ENCODE measurements around the gene CFAP46.

The CFAP46 gene

GRCh38 chr10:132880128-132880981 is 62.0 kb downstream of the CFAP46 start:
- DNase-seq (ENCODE audit: low read depth): no peak

GRCh38 chr10:132879408-132880127 is 62.8 kb downstream of the CFAP46 start:
- DNase-seq (ENCODE audit: low read depth): no peak

- no peak for DNase-seq (ENCODE audit: low read depth)
Measured at GRCh38 chr10:132878730-132879407, 63.5 kb downstream of the CFAP46 start.

GRCh38 chr10:132878091-132878729 is 64.2 kb downstream of the CFAP46 start:
- DNase-seq (ENCODE audit: low read depth): no peak

GRCh38 chr10:132877473-132877872 is 64.9 kb downstream of the CFAP46 start:
- no peak for DNase-seq (ENCODE audit: low read depth)

GRCh38 chr10:132876993-132877431 is 65.4 kb downstream of the CFAP46 start:
- no peak for DNase-seq (ENCODE audit: low read depth)

GRCh38 chr10:132876131-132876860 is 66.1 kb downstream of the CFAP46 start:
- DNase-seq (ENCODE audit: low read depth): no peak

GRCh38 chr10:132875435-132875834 is 66.9 kb downstream of the CFAP46 start:
- DNase-seq (ENCODE audit: low read depth): no peak

- no peak for DNase-seq (ENCODE audit: low read depth)
Measured at GRCh38 chr10:132873395-132873794, 69.0 kb downstream of the CFAP46 start.

- DNase-seq (ENCODE audit: low read depth): no peak
Measured at GRCh38 chr10:132872658-132873057, 69.7 kb downstream of the CFAP46 start.

GRCh38 chr10:132870426-132870825 is 71.9 kb downstream of the CFAP46 start:
- DNase-seq (ENCODE audit: low read depth): no peak

- no peak for DNase-seq (ENCODE audit: low read depth)
Measured at GRCh38 chr10:132869621-132870020, 72.7 kb downstream of the CFAP46 start.

GRCh38 chr10:132868995-132869394 is 73.4 kb downstream of the CFAP46 start:
- no peak for DNase-seq (ENCODE audit: low read depth)

- no peak for DNase-seq (ENCODE audit: low read depth)
Measured at GRCh38 chr10:132867801-132868644, 74.3 kb downstream of the CFAP46 start.

GRCh38 chr10:132866601-132867381 is 75.6 kb downstream of the CFAP46 start:
- no peak for DNase-seq (ENCODE audit: low read depth)

GRCh38 chr10:132865851-132866600 is 76.3 kb downstream of the CFAP46 start:
- DNase-seq (ENCODE audit: low read depth): no peak

GRCh38 chr10:132865171-132865631 is 77.2 kb downstream of the CFAP46 start:
- DNase-seq (ENCODE audit: low read depth): no peak

- no peak for DNase-seq (ENCODE audit: low read depth)
Measured at GRCh38 chr10:132862485-132863420, 79.6 kb downstream of the CFAP46 start.

Measured in T-helper 22 cell (primary cell).